Measurements from ENCODE around the gene SLC44A1.

- TF ChIP-seq CTCF (IDR thresholded peaks at IDR 0.05), result no peak
- TF ChIP-seq ZFX (IDR thresholded peaks at IDR 0.05; ENCODE audit: borderline replicate concordance), result no peak
Observed at GRCh38 chr9:105305856-105306255, 61.4 kb downstream of the SLC44A1 start.
